ENCODE measurements around the gene HERC2.

HERC2 gene

GRCh38 chr15:28086175-28086703 is 235.7 kb downstream of the HERC2 start:
- no peak for DNase-seq

DNA sequence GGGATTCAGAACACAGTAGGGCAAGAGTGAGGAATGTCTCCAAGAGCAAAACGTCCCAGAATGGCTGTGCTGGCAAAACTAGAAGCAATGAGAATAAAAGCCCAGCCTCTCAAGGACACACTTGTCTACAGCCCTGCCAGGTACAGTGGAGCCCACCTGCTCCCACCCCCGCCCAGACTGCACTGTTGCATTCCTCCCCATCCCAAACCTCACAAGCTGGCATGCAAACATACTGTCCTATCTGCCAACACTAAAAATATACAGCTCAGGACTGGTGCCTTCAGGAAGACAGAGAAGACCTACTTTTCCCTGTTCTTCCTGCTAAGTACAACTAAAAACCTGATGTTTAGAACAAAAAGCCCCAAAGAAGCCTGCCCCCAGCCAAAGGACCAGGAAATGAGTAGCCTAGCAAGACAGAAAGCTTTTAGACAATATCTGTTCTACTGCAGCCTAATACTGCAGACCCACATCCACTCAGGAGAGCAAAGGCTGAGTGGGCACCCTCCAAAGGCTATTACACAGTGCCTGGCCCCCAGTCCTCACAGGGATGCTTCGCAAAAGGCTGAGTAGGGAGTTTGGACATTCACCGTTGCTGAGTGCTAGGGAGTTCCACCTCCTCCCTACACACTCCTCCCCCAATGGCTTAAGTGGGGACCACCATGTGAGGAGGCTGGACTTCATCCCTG is 236.3 kb downstream of the HERC2 start:
- DNase-seq: no peak

DNA sequence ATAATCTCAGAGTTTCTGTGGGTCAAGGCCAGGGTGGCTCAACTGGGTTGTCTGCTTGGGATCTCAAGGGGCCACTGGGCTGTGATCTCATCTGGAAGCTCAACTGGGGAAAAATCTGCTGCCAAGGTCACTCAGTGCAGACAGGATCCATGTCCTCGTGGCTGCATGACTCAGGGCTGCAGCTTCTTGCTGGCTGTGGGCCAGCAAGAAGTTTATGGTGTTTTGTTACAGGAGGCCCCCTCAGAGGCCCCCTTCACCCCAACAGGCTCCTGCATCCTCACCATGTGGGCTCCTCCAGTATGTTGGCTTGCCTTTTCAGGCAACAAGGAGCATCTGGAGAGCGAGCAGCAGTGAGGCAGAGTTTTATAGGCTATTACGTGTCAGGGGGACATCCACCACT is 237.4 kb downstream of the HERC2 start:
- no peak for DNase-seq

DNA sequence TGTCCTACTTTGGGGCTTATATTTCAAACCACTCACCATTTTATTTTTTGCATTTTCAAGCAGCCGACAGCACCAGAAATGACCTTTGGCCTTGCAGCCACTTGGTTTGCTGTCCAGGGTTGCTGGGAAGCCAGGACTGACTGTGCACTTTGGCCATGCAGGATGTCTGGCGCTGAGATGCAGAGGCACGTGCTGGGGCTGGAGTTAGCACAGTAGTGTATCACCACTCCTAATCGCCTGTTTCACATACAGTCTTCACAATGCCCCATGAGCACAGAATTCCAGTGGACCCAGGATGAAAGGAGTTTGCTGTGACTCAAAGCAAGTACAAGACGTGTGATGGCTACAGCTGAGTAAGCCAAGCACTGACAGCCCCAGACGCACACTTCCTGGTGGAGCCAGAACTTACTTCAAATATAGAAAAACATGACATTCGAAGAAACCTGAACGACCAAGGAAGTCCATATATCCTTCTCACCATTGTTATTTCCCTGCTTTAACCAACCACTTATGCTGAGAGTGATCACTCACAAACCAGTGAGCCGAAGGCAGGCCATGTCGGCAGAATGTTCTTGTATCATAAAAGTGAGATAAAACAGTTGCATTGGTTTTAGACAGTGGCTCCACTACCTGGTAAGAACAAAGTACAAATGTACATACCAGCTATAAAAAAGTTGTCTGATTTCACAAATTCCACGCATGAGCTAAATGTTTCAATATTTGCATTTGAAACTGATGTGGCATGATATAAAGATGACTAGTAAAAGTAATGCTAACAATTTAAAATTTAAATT is 238.9 kb downstream of the HERC2 start:
- DNase-seq: no peak

DNA sequence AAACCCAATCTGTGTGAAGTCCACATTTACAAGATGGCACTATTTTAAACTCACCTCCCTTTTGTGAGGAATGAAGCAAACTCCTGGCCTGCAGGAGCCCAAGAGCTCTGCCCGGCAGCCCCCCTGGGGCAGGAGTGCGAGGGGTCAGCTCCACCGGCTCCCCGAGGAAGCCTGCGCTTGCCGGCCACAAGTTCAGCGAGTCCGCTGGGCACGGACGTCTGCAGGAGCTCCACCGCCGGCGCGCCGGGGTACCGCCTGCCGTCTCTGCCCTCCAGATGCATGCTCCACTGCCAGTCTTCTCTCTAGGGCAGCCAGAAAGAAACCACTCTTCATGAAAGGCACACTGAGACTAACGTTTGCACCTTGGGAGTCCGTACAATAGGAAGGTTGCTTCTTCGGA is 240.4 kb downstream of the HERC2 start:
- no peak for DNase-seq

DNA sequence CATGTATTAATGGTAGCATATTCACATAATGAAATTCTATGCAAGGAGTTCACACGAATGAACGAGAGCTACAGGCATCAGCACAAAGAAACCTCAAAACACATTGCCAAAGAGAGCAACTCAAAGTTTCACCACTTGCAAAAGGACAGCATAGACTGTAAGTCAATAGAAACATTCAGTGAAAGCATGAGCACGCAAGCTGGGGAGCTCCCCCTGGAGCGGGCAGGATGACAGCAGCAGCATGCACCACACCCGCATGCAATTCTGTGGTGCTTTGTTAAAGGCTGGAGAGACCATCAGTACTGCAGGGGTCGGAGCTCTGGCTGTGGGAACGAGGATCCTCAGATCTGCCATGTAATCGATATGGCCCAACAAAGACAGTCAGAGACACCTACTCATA is 241.6 kb downstream of the HERC2 start:
- DNase-seq: no peak

GRCh38 chr15:28079313-28079969 is 242.5 kb downstream of the HERC2 start:
- no peak for DNase-seq

- DNase-seq: no peak
Observed at GRCh38 chr15:28078191-28078719, 243.7 kb downstream of the HERC2 start.

GRCh38 chr15:28075573-28075972 is 246.4 kb downstream of the HERC2 start:
- DNase-seq: no peak

DNA sequence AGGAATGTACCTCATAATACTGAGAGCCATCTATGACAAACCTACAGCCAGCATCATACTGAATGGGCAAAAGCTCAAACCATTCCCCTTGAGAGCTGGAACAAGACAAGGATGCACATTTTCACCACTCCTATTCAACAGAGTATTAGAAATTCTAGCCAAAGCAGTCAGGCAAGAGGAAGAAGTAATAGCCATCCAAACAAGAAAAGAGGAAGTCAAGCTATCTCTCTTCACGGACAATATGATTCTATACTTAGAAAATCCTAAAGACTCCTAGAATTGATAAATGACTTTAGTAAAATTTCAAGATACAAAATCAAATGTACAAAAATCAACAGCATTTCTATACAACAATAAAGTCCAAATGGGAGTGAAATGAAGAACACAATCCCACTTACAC is 253.0 kb downstream of the HERC2 start:
- DNase-seq: no peak

DNA sequence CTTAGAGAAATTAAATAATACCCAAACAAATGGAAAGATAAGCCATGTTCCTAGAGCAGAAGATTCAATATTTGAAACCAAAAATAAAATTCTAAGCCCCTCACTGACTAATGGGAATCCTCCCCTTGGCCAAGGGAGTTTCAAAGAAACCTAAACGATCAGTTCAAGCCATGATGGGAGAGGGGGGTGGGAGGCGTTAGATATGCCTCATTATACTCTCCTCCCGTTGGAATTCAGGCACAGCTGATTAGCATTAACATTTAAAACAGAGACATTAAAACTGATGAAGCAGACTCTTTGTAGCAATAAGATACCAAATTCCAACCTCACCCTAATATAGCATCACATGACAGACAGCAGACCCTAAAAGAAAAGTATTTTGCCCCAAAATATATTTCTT is 255.7 kb downstream of the HERC2 start:
- DNase-seq: no peak
